ENCODE data around the gene SIRT2.

Gene SIRT2

DNA sequence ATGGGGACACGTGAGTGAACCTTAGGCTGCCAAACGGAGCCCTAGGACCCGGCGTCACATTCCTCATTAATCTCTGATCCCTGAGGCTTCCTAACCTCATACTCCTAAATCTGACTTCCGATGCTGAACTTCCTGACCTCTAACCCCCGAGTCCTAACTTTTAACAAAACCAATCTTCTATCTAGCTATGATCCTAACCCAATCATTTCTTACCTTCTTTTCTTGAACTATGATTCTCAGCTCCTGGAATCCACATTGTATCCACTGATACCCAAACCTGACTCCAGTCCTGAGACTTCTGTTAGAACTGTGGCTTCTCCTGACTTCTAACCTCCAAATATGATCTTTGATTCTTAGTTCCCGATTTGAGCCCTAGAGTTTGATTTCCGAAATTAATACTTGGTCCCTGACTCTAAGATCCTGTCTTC lies 798 bp upstream of the SIRT2 start:
- TF ChIP-seq, protein P1, sequence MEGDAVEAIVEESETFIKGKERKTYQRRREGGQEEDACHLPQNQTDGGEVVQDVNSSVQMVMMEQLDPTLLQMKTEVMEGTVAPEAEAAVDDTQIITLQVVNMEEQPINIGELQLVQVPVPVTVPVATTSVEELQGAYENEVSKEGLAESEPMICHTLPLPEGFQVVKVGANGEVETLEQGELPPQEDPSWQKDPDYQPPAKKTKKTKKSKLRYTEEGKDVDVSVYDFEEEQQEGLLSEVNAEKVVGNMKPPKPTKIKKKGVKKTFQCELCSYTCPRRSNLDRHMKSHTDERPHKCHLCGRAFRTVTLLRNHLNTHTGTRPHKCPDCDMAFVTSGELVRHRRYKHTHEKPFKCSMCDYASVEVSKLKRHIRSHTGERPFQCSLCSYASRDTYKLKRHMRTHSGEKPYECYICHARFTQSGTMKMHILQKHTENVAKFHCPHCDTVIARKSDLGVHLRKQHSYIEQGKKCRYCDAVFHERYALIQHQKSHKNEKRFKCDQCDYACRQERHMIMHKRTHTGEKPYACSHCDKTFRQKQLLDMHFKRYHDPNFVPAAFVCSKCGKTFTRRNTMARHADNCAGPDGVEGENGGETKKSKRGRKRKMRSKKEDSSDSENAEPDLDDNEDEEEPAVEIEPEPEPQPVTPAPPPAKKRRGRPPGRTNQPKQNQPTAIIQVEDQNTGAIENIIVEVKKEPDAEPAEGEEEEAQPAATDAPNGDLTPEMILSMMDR (IDR thresholded peaks at IDR 0.05; ENCODE audit: borderline replicate concordance, control extremely low read depth, extremely low read depth, insufficient read depth, missing control alignments) = no peak
- no peak for DNase-seq (ENCODE audit: low spot score)
- in situ Hi-C loops (cut with MboI; ENCODE audit: low sequenced_read_pairs, unreplicated experiment) = no loop called here

DNA sequence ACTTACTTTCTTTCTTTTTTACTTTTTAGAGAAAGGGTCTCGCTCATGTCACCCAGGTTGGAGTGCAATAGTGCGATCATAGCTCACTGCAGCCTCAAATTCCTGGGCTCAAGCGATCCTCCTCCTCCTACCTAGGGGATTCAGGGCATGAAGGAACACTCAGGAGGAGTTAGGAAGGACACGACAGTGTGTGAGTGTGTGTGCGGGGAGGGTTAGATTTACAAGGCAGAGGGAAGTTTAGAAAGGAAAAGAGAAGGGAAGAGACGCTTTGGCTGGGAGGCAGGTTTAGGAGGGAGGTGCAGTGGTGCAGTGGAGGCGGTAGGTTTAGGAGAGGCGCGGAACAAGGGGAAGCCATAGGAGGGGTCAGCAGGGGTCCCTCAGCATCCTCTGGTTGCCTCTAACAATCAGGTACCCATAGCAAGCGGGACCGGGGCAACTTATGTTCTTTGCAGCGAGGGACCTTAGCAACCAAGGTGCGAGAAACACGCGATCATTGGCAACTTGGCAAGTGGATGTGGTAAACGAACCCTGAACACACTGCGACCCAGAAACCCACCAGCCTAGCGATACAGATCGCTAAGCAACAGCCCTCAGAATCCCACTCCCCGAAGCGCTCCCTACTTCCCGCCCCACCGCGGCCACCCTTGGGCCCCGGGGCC lies 501 bp downstream of the SIRT2 start:
- in situ Hi-C loops (cut with MboI; ENCODE audit: low sequenced_read_pairs, unreplicated experiment) = no loop called here
- TF ChIP-seq, protein P1 (IDR thresholded peaks at IDR 0.05; ENCODE audit: borderline replicate concordance, control extremely low read depth, extremely low read depth, insufficient read depth, missing control alignments) = no peak
- no peak for DNase-seq (ENCODE audit: low spot score)

DNA sequence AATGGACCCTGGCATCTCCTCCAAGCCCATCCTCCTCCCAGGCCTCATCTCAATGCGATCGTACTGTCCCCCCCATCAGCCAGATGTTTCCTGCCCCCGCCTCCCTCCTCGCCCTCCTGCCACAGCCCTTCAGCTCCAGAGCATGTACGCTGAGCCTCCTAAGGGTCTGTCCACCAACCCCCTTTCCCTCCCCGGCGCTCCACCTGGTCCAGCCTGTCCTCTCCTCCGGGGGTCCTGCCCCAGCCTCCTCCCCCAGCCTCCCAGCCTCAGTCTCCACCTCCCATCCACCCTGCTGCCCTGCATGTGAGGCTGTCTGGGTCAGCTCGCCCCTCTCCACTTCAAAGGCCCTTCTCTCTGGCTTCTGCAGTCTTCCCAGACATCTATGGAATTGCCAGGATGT lies 4.5 kb downstream of the SIRT2 start:
- DNase-seq (ENCODE audit: low spot score) = no peak
- in situ Hi-C loops (cut with MboI; ENCODE audit: low sequenced_read_pairs, unreplicated experiment) = no loop called here
- TF ChIP-seq, protein P1 (IDR thresholded peaks at IDR 0.05; ENCODE audit: borderline replicate concordance, control extremely low read depth, extremely low read depth, insufficient read depth, missing control alignments) = no peak

DNA sequence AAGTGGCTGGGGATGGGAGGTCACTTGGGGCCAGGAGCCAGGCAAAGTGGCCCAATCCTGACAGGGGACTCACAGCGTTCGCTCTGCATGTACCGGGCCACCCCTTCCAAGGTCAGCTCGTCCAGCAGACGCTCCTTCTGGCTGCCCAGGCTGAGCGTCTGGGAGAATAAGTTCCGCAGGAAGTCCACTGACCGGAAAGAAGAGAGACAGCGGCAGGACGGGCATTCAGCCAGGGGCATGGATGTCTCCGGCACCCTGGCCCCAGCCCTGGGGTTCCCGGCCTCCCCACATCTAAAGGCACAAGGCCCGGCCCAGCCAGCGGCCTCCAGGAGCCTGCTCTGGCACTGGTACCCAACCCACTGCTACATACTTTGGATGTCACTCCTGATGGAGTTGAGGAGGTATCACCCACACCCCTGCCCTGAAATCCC lies 6.1 kb downstream of the SIRT2 start:
- TF ChIP-seq, protein P1 (IDR thresholded peaks at IDR 0.05; ENCODE audit: borderline replicate concordance, control extremely low read depth, extremely low read depth, insufficient read depth, missing control alignments) = no peak
- in situ Hi-C loops (cut with MboI; ENCODE audit: low sequenced_read_pairs, unreplicated experiment) = no loop called here
- DNase-seq (ENCODE audit: low spot score) = no peak

DNA sequence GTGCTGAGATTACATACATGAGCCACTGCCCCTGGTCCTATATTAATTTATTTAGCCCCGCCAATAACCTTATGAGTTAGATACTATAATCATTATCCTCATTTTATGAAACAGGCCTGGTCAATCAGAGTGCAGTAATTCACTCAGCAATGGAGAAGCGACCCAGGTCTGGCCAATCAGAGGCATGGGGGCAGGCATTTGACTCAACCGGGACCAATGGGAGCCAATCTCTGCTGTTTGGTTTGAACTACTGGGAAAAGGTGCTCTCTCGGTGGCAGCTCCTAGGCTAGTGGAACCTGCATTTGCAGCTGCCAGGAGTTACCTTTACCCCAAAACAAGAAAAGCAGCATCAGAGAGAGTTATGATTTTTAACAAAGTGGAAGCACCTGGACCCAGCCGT lies 6.6 kb downstream of the SIRT2 start:
- in situ Hi-C loops (cut with MboI; ENCODE audit: low sequenced_read_pairs, unreplicated experiment) = no loop called here
- TF ChIP-seq, protein P1 (IDR thresholded peaks at IDR 0.05; ENCODE audit: borderline replicate concordance, control extremely low read depth, extremely low read depth, insufficient read depth, missing control alignments) = no peak
- no peak for DNase-seq (ENCODE audit: low spot score)

DNA sequence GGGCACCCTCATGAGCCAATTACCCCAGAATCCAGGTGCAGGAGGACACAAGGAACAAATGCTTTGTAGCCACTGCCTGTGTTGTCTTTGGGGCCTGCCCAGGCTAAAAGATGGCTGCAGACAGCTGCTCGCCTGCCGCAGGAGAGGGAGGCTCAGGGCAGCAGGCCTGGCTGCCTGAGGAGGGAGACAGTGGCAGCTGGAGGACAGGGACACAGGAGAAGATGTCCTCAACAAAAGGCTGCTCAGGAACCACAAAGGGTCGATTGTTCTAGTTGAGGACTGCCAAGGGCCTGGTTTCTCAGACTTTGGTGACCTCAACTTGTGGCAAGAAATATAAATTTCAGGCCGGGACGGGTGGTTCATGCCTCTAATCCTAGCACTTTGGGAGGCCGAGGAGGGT lies 7.6 kb downstream of the SIRT2 start:
- TF ChIP-seq, protein P1 (IDR thresholded peaks at IDR 0.05; ENCODE audit: borderline replicate concordance, control extremely low read depth, extremely low read depth, insufficient read depth, missing control alignments) = no peak
- in situ Hi-C loops (cut with MboI; ENCODE audit: low sequenced_read_pairs, unreplicated experiment) = no loop called here
- no peak for DNase-seq (ENCODE audit: low spot score)

All from GM13976 (cell line).